ENCODE measurements around the gene PNRC2.

- TF ChIP-seq CTCF (tag by site-specific recombination; IDR thresholded peaks at IDR 0.05) (no peak), ZBTB11 (tag by site-specific recombination; conservative IDR thresholded peaks at IDR 0.05; ENCODE audit: low read depth) (no peak), ZNF133 (tag by site-specific recombination; IDR thresholded peaks at IDR 0.05) (no peak), REST (tag by site-specific recombination; IDR thresholded peaks at IDR 0.05) (no peak), HOXA7 (CRISPR knock-in tag; IDR thresholded peaks at IDR 0.05; ENCODE audit: borderline replicate concordance) (no peak), ZSCAN30 (tag by site-specific recombination; IDR thresholded peaks at IDR 0.05) (no peak), ZIC2 (tag by site-specific recombination; IDR thresholded peaks at IDR 0.05) (no peak), PRDM4 (tag by site-specific recombination; IDR thresholded peaks at IDR 0.05) (no peak)
Measured at GRCh38 chr1:23960291-23961020, 828 bp downstream of the PNRC2 start.
